ENCODE results near the gene SREK1IP1.
A peak's percentile ranks its signal among the peaks of the same experiment; 100 is the strongest.

Gene SREK1IP1

DNA sequence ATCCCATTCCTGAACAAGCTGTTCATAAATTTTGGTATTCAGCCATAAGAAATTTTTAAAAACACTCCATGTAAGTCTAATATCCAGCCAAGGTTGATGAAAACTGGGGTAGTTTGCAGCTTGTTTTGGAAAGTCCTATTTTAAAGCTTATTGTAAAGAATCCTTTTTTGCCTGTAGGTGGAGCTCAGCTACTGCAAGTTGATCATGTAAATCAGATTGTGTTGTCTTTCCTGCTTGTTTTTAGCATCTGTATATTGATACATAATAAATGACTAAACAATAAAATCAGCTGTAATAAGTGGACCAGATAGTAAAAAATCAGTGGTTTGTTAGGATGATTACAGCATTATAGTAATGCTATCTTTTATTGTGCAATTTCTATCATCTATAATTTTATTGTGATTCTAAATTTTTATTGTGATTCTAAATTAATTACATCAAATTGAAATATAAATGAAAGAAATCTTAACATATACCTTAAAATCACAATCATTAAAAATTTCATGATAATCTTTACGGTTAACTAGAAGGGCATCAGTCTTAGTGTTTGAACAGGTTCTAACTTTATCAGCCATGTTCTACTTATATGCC, 42.7 kb upstream of the SREK1IP1 start:
- Histone ChIP-seq H3K4me2 (ENCODE audit: low read depth, low read length) (no peak overlapping the region), H3K4me1 (ENCODE audit: low read length) (no peaks in the 10 kb centered on the region), H3K27me3 (replicated peaks; ENCODE audit: insufficient read depth, low read length) (no peaks in the 10 kb centered on the region), H3F3A (ENCODE audit: insufficient read depth, low read length) (no peaks in the 10 kb centered on the region), H3K9ac (ENCODE audit: low read length) (no peak overlapping the region), H3K27ac (ENCODE audit: low read length) (no peak overlapping the region), H3K36me3 (replicated peaks; ENCODE audit: insufficient read depth, low read length) (no peaks in the 10 kb centered on the region), H3K79me2 (ENCODE audit: low read length) (no peaks in the 10 kb centered on the region), H2AFZ (ENCODE audit: low read length) (no peak overlapping the region), H3K9me3 (replicated peaks; ENCODE audit: insufficient read depth, low read length) (no peaks in the 10 kb centered on the region), H3K4me3 (ENCODE audit: low read length) (no peak overlapping the region), H3K9me2 (replicated peaks; ENCODE audit: insufficient read depth, low read length) (no peaks in the 10 kb centered on the region), H4K20me1 (ENCODE audit: insufficient read depth, low read length) (no peaks in the 10 kb centered on the region)
- TF ChIP-seq EZH2phosphoT487 (IDR thresholded peaks at IDR 0.05; ENCODE audit: low read length): no peak
- TF ChIP-seq, protein P1, sequence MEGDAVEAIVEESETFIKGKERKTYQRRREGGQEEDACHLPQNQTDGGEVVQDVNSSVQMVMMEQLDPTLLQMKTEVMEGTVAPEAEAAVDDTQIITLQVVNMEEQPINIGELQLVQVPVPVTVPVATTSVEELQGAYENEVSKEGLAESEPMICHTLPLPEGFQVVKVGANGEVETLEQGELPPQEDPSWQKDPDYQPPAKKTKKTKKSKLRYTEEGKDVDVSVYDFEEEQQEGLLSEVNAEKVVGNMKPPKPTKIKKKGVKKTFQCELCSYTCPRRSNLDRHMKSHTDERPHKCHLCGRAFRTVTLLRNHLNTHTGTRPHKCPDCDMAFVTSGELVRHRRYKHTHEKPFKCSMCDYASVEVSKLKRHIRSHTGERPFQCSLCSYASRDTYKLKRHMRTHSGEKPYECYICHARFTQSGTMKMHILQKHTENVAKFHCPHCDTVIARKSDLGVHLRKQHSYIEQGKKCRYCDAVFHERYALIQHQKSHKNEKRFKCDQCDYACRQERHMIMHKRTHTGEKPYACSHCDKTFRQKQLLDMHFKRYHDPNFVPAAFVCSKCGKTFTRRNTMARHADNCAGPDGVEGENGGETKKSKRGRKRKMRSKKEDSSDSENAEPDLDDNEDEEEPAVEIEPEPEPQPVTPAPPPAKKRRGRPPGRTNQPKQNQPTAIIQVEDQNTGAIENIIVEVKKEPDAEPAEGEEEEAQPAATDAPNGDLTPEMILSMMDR (IDR thresholded peaks at IDR 0.05; ENCODE audit: low read length): peak; percentile 75
- DNase-seq: peak; percentile 59

DNA sequence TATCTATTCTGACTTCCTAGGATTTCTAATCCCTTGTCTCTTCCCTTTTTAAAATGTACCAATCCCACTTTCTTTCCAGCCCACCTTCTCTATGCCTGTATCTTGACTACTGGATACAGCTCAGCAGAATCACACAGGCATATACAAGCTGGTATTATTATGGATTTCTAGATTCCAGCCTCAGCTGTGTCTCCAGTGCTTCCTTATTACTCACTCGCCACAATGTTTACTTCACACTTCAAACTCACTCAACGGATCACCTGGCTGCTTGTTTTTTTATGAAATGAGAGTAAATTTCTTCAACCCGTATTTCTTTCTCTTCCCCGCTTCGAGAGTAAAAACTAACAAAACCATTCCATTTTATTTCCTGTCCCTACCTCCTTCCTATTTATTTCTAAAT, 39.0 kb upstream of the SREK1IP1 start:
- no peaks in the 10 kb centered on the region for H3K27me3 ChIP-seq (replicated peaks; ENCODE audit: insufficient read depth, low read length)
- no peaks in the 10 kb centered on the region; the same call in 1 of the 2 replicates for H3K36me3 ChIP-seq (replicated peaks; ENCODE audit: insufficient read depth, low read length)
- no peaks in the 10 kb centered on the region for H3K9me2 ChIP-seq (replicated peaks; ENCODE audit: insufficient read depth, low read length)
- no peak for DNase-seq
- TF ChIP-seq EZH2 (optimal IDR thresholded peaks at IDR 0.05; ENCODE audit: low read depth, low read length) (no peak), EZH2phosphoT487 (IDR thresholded peaks at IDR 0.05; ENCODE audit: low read length) (no peak)
- TF ChIP-seq, protein P1 (IDR thresholded peaks at IDR 0.05; ENCODE audit: low read length): no peak
- no peak overlapping the region for H2AFZ ChIP-seq (ENCODE audit: low read length)
- no peaks in the 10 kb centered on the region for H3F3A ChIP-seq (ENCODE audit: insufficient read depth, low read length)
- no peaks in the 10 kb centered on the region for H4K20me1 ChIP-seq (ENCODE audit: insufficient read depth, low read length)
- H3K4me3 ChIP-seq (ENCODE audit: low read length): no peak overlapping the region
- no peaks in the 10 kb centered on the region for H3K79me2 ChIP-seq (ENCODE audit: low read length)
- no peaks in the 10 kb centered on the region for H3K4me1 ChIP-seq (ENCODE audit: low read length)
- no peak overlapping the region for H3K4me2 ChIP-seq (ENCODE audit: low read depth, low read length)
- H3K9ac ChIP-seq (ENCODE audit: low read length): no peak overlapping the region
- H3K27ac ChIP-seq (ENCODE audit: low read length): no peak overlapping the region
- H3K9me3 ChIP-seq (replicated peaks; ENCODE audit: insufficient read depth, low read length): no peaks in the 10 kb centered on the region

DNA sequence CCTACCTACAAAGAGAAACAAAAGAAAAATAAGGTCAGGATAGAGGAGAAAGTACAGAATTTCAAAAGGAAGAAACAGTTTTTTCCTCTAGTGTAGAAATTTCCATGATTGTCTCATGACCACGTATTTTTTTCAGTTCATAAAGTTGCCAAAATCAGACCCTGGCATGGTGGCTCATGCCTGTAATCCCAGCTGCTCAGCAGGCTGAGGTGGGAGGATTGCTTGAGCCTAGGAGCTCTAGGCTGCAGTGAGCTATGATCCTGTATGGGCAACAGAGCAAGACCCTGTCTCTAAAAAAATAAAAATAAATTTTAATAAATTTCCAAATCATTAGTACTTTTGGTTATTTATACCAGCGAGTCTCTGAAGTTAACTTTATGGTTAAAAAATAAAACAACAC, 38.0 kb upstream of the SREK1IP1 start:
- H3K9me2 ChIP-seq (replicated peaks; ENCODE audit: insufficient read depth, low read length): no peaks in the 10 kb centered on the region
- H3F3A ChIP-seq (ENCODE audit: insufficient read depth, low read length): no peaks in the 10 kb centered on the region
- H2AFZ ChIP-seq (ENCODE audit: low read length): no peak overlapping the region
- no peaks in the 10 kb centered on the region for H3K79me2 ChIP-seq (ENCODE audit: low read length)
- no peaks in the 10 kb centered on the region for H3K9me3 ChIP-seq (replicated peaks; ENCODE audit: insufficient read depth, low read length)
- no peaks in the 10 kb centered on the region for H4K20me1 ChIP-seq (ENCODE audit: insufficient read depth, low read length)
- H3K4me1 ChIP-seq (ENCODE audit: low read length): no peaks in the 10 kb centered on the region
- no peak for DNase-seq
- H3K27me3 ChIP-seq (replicated peaks; ENCODE audit: insufficient read depth, low read length): no peaks in the 10 kb centered on the region
- H3K4me2 ChIP-seq (ENCODE audit: low read depth, low read length): no peak overlapping the region
- no peak overlapping the region for H3K4me3 ChIP-seq (ENCODE audit: low read length)
- H3K36me3 ChIP-seq (replicated peaks; ENCODE audit: insufficient read depth, low read length): no peaks in the 10 kb centered on the region; the same call in 1 of the 2 replicates
- TF ChIP-seq EZH2phosphoT487 (IDR thresholded peaks at IDR 0.05; ENCODE audit: low read length) (no peak), EZH2 (optimal IDR thresholded peaks at IDR 0.05; ENCODE audit: low read depth, low read length) (no peak)
- TF ChIP-seq, protein P1 (IDR thresholded peaks at IDR 0.05; ENCODE audit: low read length): no peak
- no peak overlapping the region for H3K9ac ChIP-seq (ENCODE audit: low read length)
- no peak overlapping the region for H3K27ac ChIP-seq (ENCODE audit: low read length)

All from MM.1S (cell line).